GM13977 (cell line): Measurements from ENCODE around the gene ADCY9.

ENCODE experiments used
- DNase-seq: peaks from one replicate; pipeline ENCODE4 v3.0.0; 2012; ENCODE audit warnings: low spot score
- in situ Hi-C: fragments of 300-500 bp; cut with MboI; formaldehyde crosslinking; loops from one replicate; pipeline ENCODE4 v1.12.0; 2022; ENCODE audit warnings: low sequenced_read_pairs, low pct_unique_long_range_greater_than_20kb, mixed read lengths, inconsistent platforms; ENCODE audit not compliant: unreplicated experiment
- TF ChIP-seq, protein P1 (sequence below): IDR thresholded peaks from 2 replicates; pipeline ENCODE4 v1.5.1; 2012; ENCODE audit warnings: mild to moderate bottlenecking, control low read depth; ENCODE audit not compliant: insufficient read depth; ENCODE audit errors: extremely low read depth, missing control alignments

ADCY9 gene

DNA sequence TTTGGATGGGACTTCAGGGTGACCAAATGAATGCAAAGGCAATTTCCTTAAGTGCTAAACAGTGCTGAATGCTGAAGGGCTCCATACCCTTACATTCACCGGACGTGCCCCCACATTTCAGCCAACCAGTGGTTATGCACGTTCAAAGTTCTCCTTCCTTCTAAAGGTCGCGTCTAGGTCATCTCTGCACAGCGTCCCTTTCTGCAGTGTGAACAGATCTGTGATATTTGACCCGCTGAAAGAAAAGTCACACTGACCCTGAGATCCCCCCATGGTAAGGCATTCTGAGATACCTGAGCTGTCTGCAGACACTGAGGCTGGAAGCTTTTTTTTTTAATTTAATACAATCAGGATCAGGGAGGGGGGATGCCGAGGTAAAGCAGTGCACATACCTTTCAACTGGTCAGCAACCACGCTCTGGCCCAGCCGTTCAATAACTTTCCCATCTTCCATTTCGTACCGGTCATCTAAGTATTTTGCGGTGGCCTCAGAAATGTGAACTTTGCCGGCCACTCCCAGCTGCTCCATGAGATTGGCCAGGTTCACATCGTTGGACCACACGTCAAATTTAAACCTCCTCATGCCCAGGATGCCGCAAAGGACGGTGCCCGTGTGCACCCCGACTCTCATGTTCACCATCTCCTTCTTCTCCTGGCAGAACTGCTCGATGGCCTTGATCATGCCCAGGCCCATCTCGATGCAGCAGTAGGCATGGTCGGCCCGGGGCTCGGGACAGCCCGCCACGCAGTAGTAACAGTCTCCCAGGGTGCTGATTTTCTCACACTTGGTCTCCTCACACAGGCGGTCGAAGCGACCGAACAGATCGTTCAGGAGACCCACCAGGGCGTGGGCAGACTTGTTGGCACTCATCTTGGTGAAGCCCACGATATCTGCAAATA lies 2.6 kb downstream of the ADCY9 start:
- in situ Hi-C loops, result no loop called here
- no peak for DNase-seq
- TF ChIP-seq, protein P1, sequence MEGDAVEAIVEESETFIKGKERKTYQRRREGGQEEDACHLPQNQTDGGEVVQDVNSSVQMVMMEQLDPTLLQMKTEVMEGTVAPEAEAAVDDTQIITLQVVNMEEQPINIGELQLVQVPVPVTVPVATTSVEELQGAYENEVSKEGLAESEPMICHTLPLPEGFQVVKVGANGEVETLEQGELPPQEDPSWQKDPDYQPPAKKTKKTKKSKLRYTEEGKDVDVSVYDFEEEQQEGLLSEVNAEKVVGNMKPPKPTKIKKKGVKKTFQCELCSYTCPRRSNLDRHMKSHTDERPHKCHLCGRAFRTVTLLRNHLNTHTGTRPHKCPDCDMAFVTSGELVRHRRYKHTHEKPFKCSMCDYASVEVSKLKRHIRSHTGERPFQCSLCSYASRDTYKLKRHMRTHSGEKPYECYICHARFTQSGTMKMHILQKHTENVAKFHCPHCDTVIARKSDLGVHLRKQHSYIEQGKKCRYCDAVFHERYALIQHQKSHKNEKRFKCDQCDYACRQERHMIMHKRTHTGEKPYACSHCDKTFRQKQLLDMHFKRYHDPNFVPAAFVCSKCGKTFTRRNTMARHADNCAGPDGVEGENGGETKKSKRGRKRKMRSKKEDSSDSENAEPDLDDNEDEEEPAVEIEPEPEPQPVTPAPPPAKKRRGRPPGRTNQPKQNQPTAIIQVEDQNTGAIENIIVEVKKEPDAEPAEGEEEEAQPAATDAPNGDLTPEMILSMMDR, result no peak

DNA sequence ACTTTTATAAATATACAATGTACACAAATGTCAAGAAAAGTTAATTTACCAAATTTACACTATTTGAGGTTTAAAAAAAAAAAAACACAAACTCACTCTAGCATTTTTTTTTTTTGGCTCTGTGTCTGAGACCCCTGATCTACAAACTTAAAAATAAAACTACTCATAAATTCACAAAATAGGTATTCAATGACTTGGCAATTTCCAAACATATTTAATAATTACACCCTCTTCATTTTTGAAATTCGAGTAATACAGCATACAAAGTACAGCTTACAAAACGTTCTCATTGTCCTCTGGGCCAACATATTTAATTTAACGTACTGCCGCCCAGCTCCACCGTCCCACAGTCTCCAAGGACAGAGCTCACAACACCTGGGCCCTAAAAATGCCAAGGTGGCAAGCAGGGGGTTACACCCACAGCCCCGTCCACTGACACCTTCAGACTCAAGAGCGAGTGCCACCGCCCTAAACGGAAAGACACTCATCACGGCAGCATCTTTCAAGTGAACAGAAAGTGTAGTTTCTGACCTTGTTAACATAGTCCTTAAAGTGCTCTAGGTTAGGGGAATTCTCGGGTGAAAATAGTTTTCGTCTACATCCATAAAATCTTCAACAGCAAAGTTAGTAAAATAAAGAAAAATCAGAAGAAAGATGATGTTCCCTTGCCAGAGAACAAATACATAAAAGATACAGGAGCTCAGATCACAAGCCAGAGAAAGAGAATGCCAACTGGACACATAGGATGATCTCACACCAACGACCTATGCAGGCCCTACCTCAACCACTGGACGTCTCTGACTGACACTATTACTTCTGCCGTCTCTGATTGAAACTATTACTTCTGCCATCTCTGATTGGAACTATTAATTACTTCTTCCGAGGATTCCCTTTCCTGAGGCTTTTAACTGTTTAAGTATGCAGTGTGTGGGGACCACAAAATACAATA lies 4.2 kb downstream of the ADCY9 start:
- in situ Hi-C loops, result no loop called here
- DNase-seq, result no peak
- TF ChIP-seq, protein P1, result no peak

DNA sequence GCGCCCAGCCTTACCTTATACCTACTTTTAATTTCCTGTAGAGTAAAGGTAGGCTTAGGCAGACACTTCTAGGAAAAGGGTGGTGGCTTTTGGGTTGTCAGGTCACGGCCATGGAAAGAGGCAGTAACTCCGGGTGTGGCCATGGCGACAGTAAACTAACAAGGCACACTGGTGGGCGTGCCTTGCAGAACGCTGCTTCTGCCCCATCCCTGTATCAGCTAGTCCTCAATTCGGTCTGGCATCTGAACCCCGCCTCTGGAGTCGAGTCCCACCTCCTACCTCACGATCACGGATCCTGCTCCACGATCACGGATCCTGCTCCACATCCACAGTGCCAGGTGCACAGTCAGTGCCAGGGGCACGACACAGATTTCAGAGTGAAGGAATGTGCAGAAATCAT lies 5.6 kb downstream of the ADCY9 start:
- TF ChIP-seq, protein P1, result no peak
- in situ Hi-C loops, result no loop called here
- no peak for DNase-seq

DNA sequence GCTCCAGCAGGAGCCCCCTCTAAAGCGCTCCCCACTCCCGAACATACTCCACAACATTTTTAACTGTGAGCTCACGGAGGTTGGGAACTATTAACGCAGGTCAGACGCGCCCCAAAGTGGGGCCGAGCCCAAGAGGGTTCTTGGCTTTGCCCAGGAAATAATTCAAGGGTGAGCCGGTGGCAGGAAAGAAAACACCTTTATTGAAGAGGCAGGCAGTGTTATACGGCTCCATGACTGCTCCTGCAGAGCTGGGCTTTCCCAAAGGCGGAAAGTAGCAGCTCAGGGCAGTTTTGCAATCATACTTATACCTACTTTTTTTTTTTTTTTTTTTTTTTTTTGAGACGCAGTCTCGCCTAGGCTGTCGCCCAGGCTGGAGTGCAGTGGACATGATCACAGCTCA lies 6.2 kb downstream of the ADCY9 start:
- TF ChIP-seq, protein P1, result no peak
- in situ Hi-C loops, result no loop called here
- no peak for DNase-seq

DNA sequence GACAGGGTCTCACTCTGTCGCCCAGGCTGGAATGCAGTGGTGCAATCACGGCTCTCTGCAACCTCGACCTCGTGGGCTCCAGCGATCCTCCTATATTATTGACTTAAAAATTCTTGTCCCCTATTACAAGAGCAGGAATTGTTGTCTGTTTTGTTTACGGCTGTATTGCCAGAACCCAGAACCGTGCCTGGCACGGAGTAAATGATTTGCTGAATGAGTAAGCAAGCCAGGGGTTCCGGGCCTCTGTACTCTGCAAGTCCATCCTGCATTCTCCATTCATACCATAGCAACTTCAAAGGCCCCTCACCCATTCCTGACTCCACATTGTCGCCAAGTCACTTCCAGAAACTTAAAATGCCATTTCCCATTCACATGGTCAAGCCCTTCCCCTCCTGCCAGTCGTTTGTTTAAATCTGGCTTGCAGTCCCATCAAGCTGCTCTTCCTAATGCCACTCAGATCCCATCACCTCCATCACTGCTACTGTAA lies 6.9 kb downstream of the ADCY9 start:
- in situ Hi-C loops, result no loop called here
- no peak for DNase-seq
- TF ChIP-seq, protein P1, result no peak

DNA sequence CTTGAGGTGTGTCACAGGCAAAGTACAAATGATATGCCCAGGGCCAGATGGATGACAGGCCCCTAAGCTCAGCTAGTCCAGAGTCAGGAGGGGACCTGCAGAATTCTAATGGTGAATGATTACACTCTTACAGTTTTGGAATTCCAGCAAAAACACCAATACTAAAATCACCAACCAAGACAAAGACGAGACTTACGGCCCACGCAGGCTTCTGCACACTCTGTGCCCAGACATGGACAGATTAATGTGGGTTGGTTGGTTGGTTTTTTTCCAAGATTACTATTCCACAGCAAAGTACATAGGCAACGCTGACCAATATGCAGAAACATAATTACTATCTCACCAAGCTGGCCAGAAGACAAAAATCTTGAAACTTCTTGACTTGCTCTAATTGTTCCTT lies 9.7 kb downstream of the ADCY9 start:
- in situ Hi-C loops, result no loop called here
- TF ChIP-seq, protein P1, result no peak
- DNase-seq, result no peak
